PC-3 (cell line): ENCODE measurements around the gene ERRFI1. TPM values are rescaled to one million over a fixed set of nuclear protein-coding genes. Genes with fewer than 3 reads are reported as not detected.

Source experiments
- ATAC-seq: fragments of 200-7000 bp; cut with Tn5 transposase; 2 replicates; pipeline ENCODE4 v1.9.1; 2020; ENCODE audit warnings: mild to moderate bottlenecking, moderate library complexity
- BruUV-seq: library from RNA; stranded (reverse); fragments of 400-500 nt; replicated peaks from 2 replicates; lab custom pipeline; 2021; lab: Mats Ljungman, UMichigan
- CTCF ChIA-PET: fragments of 300-600 bp; sonication (Branson Sonifier 250); formaldehyde crosslinking; loops from one replicate; lab custom pipeline; 2022; ENCODE audit warnings: antibody characterized with exemption; lab: Charles Lee
- POLR2A ChIA-PET: fragments of 300-600 bp; sonication (Branson Sonifier 250); formaldehyde crosslinking; loops from one replicate; lab custom pipeline; 2022; ENCODE audit warnings: antibody characterized with exemption; ENCODE audit not compliant: unreplicated experiment; lab: Charles Lee
- DNase-seq: peaks from one replicate; pipeline ENCODE4 v3.0.0-alpha.2; 2015
- H2AFZ ChIP-seq: fragments of 300-600 bp; sonication (generic); 2 replicates; pipeline ENCODE4 v1.6.0; 2016; ENCODE audit warnings: antibody characterized with exemption, low read length
- H3F3A ChIP-seq: fragments of 300-600 bp; sonication (generic); one replicate; pipeline ENCODE4 v1.6.0; 2017; ENCODE audit warnings: antibody characterized with exemption, low read length, control low read depth, mild to moderate bottlenecking; ENCODE audit not compliant: unreplicated experiment
- H3K27ac ChIP-seq: fragments of 300-600 bp; sonication (generic); 2 replicates; pipeline ENCODE4 v1.5.1; 2016; ENCODE audit warnings: mild to moderate bottlenecking, low read length
- H3K27me3 ChIP-seq: fragments of 300-600 bp; sonication (generic); 2 replicates; pipeline ENCODE4 v1.6.1; 2016; ENCODE audit warnings: low read length, mixed read lengths
- H3K36me3 ChIP-seq: fragments of 300-600 bp; sonication (generic); 2 replicates; pipeline ENCODE4 v1.6.1; 2016; ENCODE audit warnings: low read depth, mixed run types, low read length, mixed read lengths
- H3K4me1 ChIP-seq: fragments of 300-600 bp; sonication (generic); 2 replicates; pipeline ENCODE4 v1.5.1; 2016; ENCODE audit warnings: low read length; ENCODE audit not compliant: insufficient read depth
- H3K4me2 ChIP-seq: fragments of 300-600 bp; sonication (generic); 2 replicates; pipeline ENCODE4 v1.6.0; 2016; ENCODE audit warnings: low read length
- H3K4me3 ChIP-seq: fragments of 300-600 bp; sonication (generic); 2 replicates; pipeline ENCODE4 v1.5.1; 2016; ENCODE audit warnings: mild to moderate bottlenecking, low read length, mixed read lengths
- H3K79me2 ChIP-seq: fragments of 300-600 bp; sonication (generic); 2 replicates; pipeline ENCODE4 v1.6.1; 2017; ENCODE audit warnings: low read length, mixed read lengths
- H3K9ac ChIP-seq: fragments of 300-600 bp; sonication (generic); 2 replicates; pipeline ENCODE4 v1.6.0; 2016; ENCODE audit warnings: mild to moderate bottlenecking, low read length
- H3K9me2 ChIP-seq: fragments of 300-600 bp; sonication (generic); replicated peaks from 2 replicates; pipeline ENCODE4 v1.6.1; 2016; ENCODE audit warnings: mixed run types, low read length, mixed read lengths
- H3K9me3 ChIP-seq: fragments of 300-600 bp; sonication (generic); 2 replicates; pipeline ENCODE4 v1.6.1; 2016; ENCODE audit warnings: low read length, mixed read lengths
- H4K20me1 ChIP-seq: fragments of 300-600 bp; sonication (generic); 2 replicates; pipeline ENCODE4 v1.6.1; 2016; ENCODE audit warnings: low read length, mixed read lengths
- CTCF ChIP-seq: fragments of 300-600 bp; sonication (generic); conservative IDR thresholded peaks from 2 replicates; pipeline ENCODE4 v1.5.1; 2017; ENCODE audit warnings: antibody characterized with exemption, low read depth, mild to moderate bottlenecking, low read length
- EZH2 ChIP-seq: fragments of 300-600 bp; sonication (generic); IDR thresholded peaks from one replicate; pipeline ENCODE4 v1.6.1; 2017; ENCODE audit warnings: antibody characterized with exemption, mild to moderate bottlenecking, low read length; ENCODE audit not compliant: unreplicated experiment
- EZH2phosphoT487 ChIP-seq: fragments of 300-600 bp; sonication (generic); IDR thresholded peaks from 2 replicates; pipeline ENCODE4 v1.6.1; 2018; ENCODE audit warnings: mild to moderate bottlenecking, antibody characterized with exemption, low read length, borderline replicate concordance
- intact Hi-C: fragments of 100-400 bp; cut with micrococcal nuclease; formaldehyde crosslinking; loops from 2 replicates; pipeline ENCODE4 v1.9.0; 2023
- total RNA-seq: library from RNA; depleted of rRNA; stranded (reverse); fragments of >200 nt; gene quantifications from 2 replicates; pipeline ENCODE4 v1.2.3, GENCODE V29; 2014

The ERRFI1 gene
- total RNA-seq, 1 experiment from 2014 or later: 218 TPM

DNA sequence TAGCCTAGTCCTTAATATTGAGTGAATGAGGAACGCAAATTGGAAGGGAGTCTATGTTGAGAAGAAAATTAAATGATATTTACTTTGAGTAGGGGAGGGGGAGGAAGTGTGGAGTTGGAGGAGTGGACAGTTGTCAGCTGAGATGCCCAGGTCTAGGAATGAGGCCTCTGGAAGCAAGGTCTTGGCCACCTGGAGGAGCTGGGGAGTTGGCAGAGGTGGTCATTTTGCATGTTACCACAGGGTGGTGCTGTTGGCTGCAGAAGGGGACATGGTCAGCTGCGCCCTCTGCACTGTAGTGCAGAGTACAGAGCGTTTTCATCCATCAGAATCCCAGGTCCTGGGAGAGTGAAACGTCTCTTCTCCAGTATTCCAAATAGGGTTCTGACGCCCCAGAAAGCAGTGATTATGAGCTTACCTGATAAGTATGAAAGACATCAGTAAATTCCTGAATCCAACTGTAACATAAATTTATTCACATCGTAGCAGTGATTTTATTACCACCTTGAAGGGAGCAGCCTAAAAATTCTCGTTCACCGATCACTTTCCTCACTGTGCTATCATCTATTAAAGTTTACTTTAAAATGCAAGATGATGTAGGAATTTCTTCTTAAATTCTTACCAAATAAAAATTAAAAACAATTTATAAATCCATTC, 50.8 kb downstream of the ERRFI1 start:
- no peak overlapping the region for H3K4me3 ChIP-seq
- no peaks in the 10 kb centered on the region for H3K27me3 ChIP-seq
- H3K9me3 ChIP-seq: no peaks in the 10 kb centered on the region
- H3K36me3 ChIP-seq: peaks cover 46% of the 10 kb centered on the region
- DNase-seq (peak; percentile 91), ATAC-seq (peak; percentile 99)
- H3K4me1 ChIP-seq: no peaks in the 10 kb centered on the region
- H3F3A ChIP-seq: no peaks in the 10 kb centered on the region
- H2AFZ ChIP-seq: no peak overlapping the region
- H3K79me2 ChIP-seq: peaks cover 14% of the 10 kb centered on the region
- no peaks in the 10 kb centered on the region for H3K9me2 ChIP-seq
- H3K9ac ChIP-seq: no peak overlapping the region
- CTCF ChIA-PET: interaction anchor here (0.6 to 1.2 kb wide), 11 partner anchors 33 to 407 kb away, joined by 3 to 12 read pairs (median 5); no protein-coding TSS in a partner anchor
- POLR2A ChIA-PET: interaction anchor here (0.5 to 0.6 kb wide), 3 partner anchors 52 to 366 kb away, joined by 3 to 8 read pairs (median 4); no protein-coding TSS in a partner anchor
- no TSS peak for BruUV-seq
- intact Hi-C loops: loop anchor here (1.0 to 2.0 kb wide), 4 partner anchors 53 to 374 kb away; no protein-coding TSS in a partner anchor
- H3K4me2 ChIP-seq: no peak overlapping the region
- no peak overlapping the region for H3K27ac ChIP-seq
- no peaks in the 10 kb centered on the region for H4K20me1 ChIP-seq
- TF ChIP-seq EZH2phosphoT487: no peak
- peak; percentile 98 for TF ChIP-seq CTCF
- TF ChIP-seq EZH2: no peak

GRCh38 chr1:7973086-7973485, 53.0 kb downstream of the ERRFI1 start:
- H3K9ac ChIP-seq: no peak overlapping the region
- no peak overlapping the region for H2AFZ ChIP-seq
- no peak for DNase-seq
- no peaks in the 10 kb centered on the region for H3K9me2 ChIP-seq
- no TSS peak for BruUV-seq
- peaks cover 46% of the 10 kb centered on the region for H3K36me3 ChIP-seq
- ATAC-seq: no peak
- peaks cover 24% of the 10 kb centered on the region for H3K79me2 ChIP-seq
- H3K4me2 ChIP-seq: no peak overlapping the region
- no peak overlapping the region for H3K27ac ChIP-seq
- no peak overlapping the region for H3K4me3 ChIP-seq
- no peaks in the 10 kb centered on the region for H3K9me3 ChIP-seq
- ChIA-PET POLR2A (no interaction called here), CTCF (no interaction called here)
- TF ChIP-seq EZH2: no peak
- TF ChIP-seq EZH2phosphoT487: no peak
- TF ChIP-seq CTCF: no peak
- H4K20me1 ChIP-seq: no peaks in the 10 kb centered on the region
- no peaks in the 10 kb centered on the region for H3K4me1 ChIP-seq
- H3F3A ChIP-seq: no peaks in the 10 kb centered on the region
- no peaks in the 10 kb centered on the region for H3K27me3 ChIP-seq
- intact Hi-C loops: no loop called here

DNA sequence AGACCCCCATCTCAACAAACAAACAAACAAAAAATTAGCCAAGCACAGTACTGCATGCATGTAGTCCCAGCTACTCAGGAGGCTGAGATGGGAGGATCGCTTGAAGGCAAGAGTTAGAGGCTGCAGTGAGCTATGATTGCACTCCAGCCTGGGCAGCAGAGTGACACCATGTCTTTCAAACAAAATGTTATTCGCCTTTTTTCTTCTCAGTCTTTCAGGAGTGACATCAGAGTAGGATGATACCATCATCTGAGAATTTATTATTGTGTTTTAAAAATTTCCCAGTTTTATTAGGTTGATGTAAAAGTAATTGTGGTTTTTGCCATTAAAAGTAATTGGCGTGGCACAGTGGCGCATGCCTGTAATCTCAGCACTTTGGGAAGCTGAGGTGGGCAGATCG, 53.8 kb downstream of the ERRFI1 start:
- TF ChIP-seq CTCF: no peak
- Histone ChIP-seq H4K20me1 (no peaks in the 10 kb centered on the region), H3K9ac (no peak overlapping the region), H3K27me3 (no peaks in the 10 kb centered on the region), H3K4me1 (no peaks in the 10 kb centered on the region), H3K79me2 (peaks cover 28% of the 10 kb centered on the region), H3K4me3 (no peak overlapping the region), H3K4me2 (no peak overlapping the region), H3K27ac (no peak overlapping the region), H3K9me2 (no peaks in the 10 kb centered on the region), H3F3A (no peaks in the 10 kb centered on the region), H3K36me3 (peaks cover 48% of the 10 kb centered on the region), H3K9me3 (no peaks in the 10 kb centered on the region), H2AFZ (no peak overlapping the region)
- intact Hi-C loops: no loop called here
- ATAC-seq (no peak), DNase-seq (no peak)
- POLR2A ChIA-PET: interaction anchor here (0.5 to 0.6 kb wide), 2 partner anchors 31 to 545 kb away, joined by 4 to 6 read pairs; partner anchors contain the start of gene TNFRSF9
- CTCF ChIA-PET: no interaction called here
- no TSS peak for BruUV-seq
